H1 (cell line): ENCODE data around the gene TMEM125. TPM values are rescaled to one million over a fixed set of nuclear protein-coding genes. Genes with fewer than 3 reads are reported as not detected.

ENCODE experiments used
- SAP30 ChIP-seq: fragments of 300-600 bp; sonication (generic); IDR thresholded peaks from 2 replicates; pipeline ENCODE4 v1.7.1; 2012; ENCODE audit warnings: low read length, moderate library complexity, mild to moderate bottlenecking, inconsistent platforms; ENCODE audit not compliant: insufficient read depth, insufficient replicate concordance
- polyA plus RNA-seq, 7 experiments: library from polyadenylated mRNA; depleted of rRNA in 3 of 7; stranded (reverse) in 5 of 7; unstranded in 2 of 7; fragments of >200 nt in 5 of 7; fragments of 200-250 nt in 2 of 7; gene quantifications; 1 replicate in 5 of 7; 2 replicates in 1 of 7; 4 replicates in 1 of 7; pipeline versions ENCODE4 v1.2.1 to v1.2.3, GENCODE V29; 2011 to 2013; ENCODE audit warnings: missing spikeins in 2 of 7, mixed read lengths in 2 of 7
- total RNA-seq: library from RNA; stranded (reverse); fragmentation: NEBNext Ultra II Directional; extraction: Animal tissue kit (Norgen Biotek cat#: 25700); gene quantifications from 2 replicates; pipeline ENCODE4 v1.2.1, GENCODE V29; 2021

TMEM125 gene
- total and polyA plus RNA-seq, 2 of the 8 experiments (the other 6 are each of a cell fraction or from before 2014, with no cell fraction given) = 26.5 to 46.7 TPM

- no peak for TF ChIP-seq SAP30
Observed at GRCh38 chr1:43319288-43319687, 49.5 kb downstream of the TMEM125 start (continued).
